Measurements from ENCODE around the gene POLR1G.
"Not testable (repeated sequence)": the region's sequence is repeated elsewhere in the genome, so short reads cannot be mapped to it uniquely, and the experiment has no call there.

POLR1G gene

GRCh38 chr19:45408121-45408520 is 1.7 kb downstream of the POLR1G start:
- H3K27ac ChIP-seq: no peak overlapping the region

GRCh38 chr19:45408830-45409556 is 2.5 kb downstream of the POLR1G start:
- H3K27ac ChIP-seq: no peak overlapping the region
- no peak for TF ChIP-seq CTCF (conservative IDR thresholded peaks at IDR 0.05)

More at GRCh38 chr19:45408121-45408520, 1.7 kb downstream of the POLR1G start:
- no peak for TF ChIP-seq CTCF (conservative IDR thresholded peaks at IDR 0.05)

GRCh38 chr19:45409557-45409920 is 3.1 kb downstream of the POLR1G start:
- TF ChIP-seq CTCF (conservative IDR thresholded peaks at IDR 0.05): no peak
- H3K27ac ChIP-seq: no peak overlapping the region

GRCh38 chr19:45410330-45410729 is 3.9 kb downstream of the POLR1G start:
- not testable (repeated sequence) for H3K27ac ChIP-seq

- no peak for TF ChIP-seq CTCF (conservative IDR thresholded peaks at IDR 0.05)
- no peak overlapping the region for H3K27ac ChIP-seq
Measured at GRCh38 chr19:45413497-45413896, 7.1 kb downstream of the POLR1G start.

- no peak for TF ChIP-seq CTCF (conservative IDR thresholded peaks at IDR 0.05)
- H3K27ac ChIP-seq: no peak overlapping the region
Measured at GRCh38 chr19:45414468-45414867, 8.0 kb downstream of the POLR1G start.

GRCh38 chr19:45417151-45417550 is 10.7 kb downstream of the POLR1G start:
- H3K27ac ChIP-seq: no peak overlapping the region
- TF ChIP-seq CTCF (conservative IDR thresholded peaks at IDR 0.05): no peak

GRCh38 chr19:45418802-45419201 is 12.4 kb downstream of the POLR1G start:
- TF ChIP-seq CTCF (conservative IDR thresholded peaks at IDR 0.05): no peak
- no peak overlapping the region for H3K27ac ChIP-seq

Data from VCaP (cell line).